ENCODE data around the gene GALNT7. TPM values are rescaled to one million over a fixed set of nuclear protein-coding genes. Genes with fewer than 3 reads are reported as not detected.

The GALNT7 gene
- total and polyA plus RNA-seq, 2 donors (not counting 3 experiments of a cell fraction or from before 2014, with no cell fraction given), result 19.6 to 54.6 TPM

DNA sequence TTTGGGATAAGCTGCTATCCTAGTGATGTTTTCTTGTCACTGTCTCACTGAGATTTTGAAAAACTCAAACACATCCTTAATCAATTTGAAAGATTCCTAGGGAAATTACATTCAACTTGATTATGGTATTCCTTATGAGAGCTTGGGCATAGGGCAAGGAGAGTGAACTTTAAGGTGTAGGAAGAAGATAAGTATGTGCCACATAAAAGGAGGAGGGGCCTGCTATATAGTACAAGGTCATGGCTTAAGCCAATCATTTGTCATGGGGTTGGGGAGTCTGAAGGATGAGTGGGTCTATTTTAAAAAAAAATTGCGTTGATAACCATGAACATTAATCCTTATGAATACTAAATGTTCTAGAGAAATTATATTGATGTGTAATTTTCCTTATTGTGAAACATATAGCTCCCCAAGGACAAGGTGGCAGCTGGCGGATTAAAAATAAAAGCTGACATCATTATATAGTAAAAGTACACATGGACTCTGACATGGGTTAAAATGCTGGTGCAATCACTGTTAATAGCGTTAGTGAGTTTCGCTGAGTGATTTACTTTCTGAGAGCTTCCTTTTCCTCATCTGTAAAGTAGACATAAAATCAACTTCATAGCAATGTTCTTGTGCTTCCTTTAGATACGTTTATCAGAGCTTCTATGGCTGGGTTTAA, 17.4 kb downstream of the GALNT7 start:
- DNase-seq (ENCODE audit: low read depth, low spot score), result peak; percentile 86

More for the DNA sequence above, 17.4 kb downstream of the GALNT7 start:
- Histone ChIP-seq H3K27me3 (ENCODE audit: control insufficient read depth in 2 of 2, insufficient read depth in 2 of 2, low read length in 2 of 2) (no peaks in the 10 kb centered on the region), H3K9me3 (replicated peaks; ENCODE audit: control insufficient read depth, insufficient read depth, low read length) (no peaks in the 10 kb centered on the region), H4K20me1 (replicated peaks; ENCODE audit: control insufficient read depth, extremely low read depth, insufficient read depth, low read length) (no peaks in the 10 kb centered on the region), H3K9me1 (replicated peaks; ENCODE audit: control insufficient read depth, extremely low read depth, insufficient read depth, low read length) (no peaks in the 10 kb centered on the region), H2AFZ (ENCODE audit: low read depth, low read length) (no peak overlapping the region), H3K9ac (replicated peaks; ENCODE audit: extremely low read depth, insufficient read depth, low read length) (no peak overlapping the region), H3K4me2 (ENCODE audit: insufficient read depth, low read length) (peak overlapping the region; percentile 54), H3K4me3 (replicated peaks in 1 of 3; ENCODE audit: insufficient read depth in 1 of 3, low read depth in 1 of 3, low read length in 3 of 3) (no peak overlapping the region), H3K27ac (ENCODE audit: insufficient read depth, low read depth, low read length) (no peak overlapping the region), H3K79me2 (ENCODE audit: control insufficient read depth, insufficient read depth, low read length) (peaks cover 3% of the 10 kb centered on the region), H3K4me1 (ENCODE audit: control insufficient read depth, extremely low read depth, insufficient read depth, low read length) (peaks cover 37% of the 10 kb centered on the region), H3K36me3 (ENCODE audit: control insufficient read depth in 2 of 2, extremely low read depth in 1 of 2, insufficient read depth in 2 of 2, low read length in 2 of 2) (no peaks in the 10 kb centered on the region)
- ChIA-PET CTCF (interaction anchor here (1.0 to 2.2 kb wide), 4 partner anchors 13 to 172 kb away, joined by 5 to 9 read pairs (median 6); partner anchors contain the start of gene GALNT7), POLR2A (interaction anchor here (1.7 kb wide), 1 partner anchor 18 kb away, joined by 5 read pairs; the partner anchor contains the start of gene GALNT7)
- TF ChIP-seq FOS (IDR thresholded peaks at IDR 0.05; ENCODE audit: borderline replicate concordance, insufficient read depth, low read length) (no peak), JUN (IDR thresholded peaks at IDR 0.05; ENCODE audit: borderline replicate concordance, insufficient read depth, insufficient read length, low read depth) (no peak), POLR2A (IDR thresholded peaks at IDR 0.05; ENCODE audit: low read depth, low read length) (no peak), GATA2 (IDR thresholded peaks at IDR 0.05; ENCODE audit: insufficient read depth, insufficient read length, low read depth, low read length) (no peak), POLR2AphosphoS5 (IDR thresholded peaks at IDR 0.05; ENCODE audit: insufficient read depth, low read depth, low read length) (no peak), MYC (IDR thresholded peaks at IDR 0.05; ENCODE audit: low read depth, low read length) (no peak)
- TF ChIP-seq, protein P1, sequence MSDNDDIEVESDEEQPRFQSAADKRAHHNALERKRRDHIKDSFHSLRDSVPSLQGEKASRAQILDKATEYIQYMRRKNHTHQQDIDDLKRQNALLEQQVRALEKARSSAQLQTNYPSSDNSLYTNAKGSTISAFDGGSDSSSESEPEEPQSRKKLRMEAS (IDR thresholded peaks at IDR 0.05; ENCODE audit: insufficient read depth, insufficient read length), result no peak
- TF ChIP-seq, protein P2, sequence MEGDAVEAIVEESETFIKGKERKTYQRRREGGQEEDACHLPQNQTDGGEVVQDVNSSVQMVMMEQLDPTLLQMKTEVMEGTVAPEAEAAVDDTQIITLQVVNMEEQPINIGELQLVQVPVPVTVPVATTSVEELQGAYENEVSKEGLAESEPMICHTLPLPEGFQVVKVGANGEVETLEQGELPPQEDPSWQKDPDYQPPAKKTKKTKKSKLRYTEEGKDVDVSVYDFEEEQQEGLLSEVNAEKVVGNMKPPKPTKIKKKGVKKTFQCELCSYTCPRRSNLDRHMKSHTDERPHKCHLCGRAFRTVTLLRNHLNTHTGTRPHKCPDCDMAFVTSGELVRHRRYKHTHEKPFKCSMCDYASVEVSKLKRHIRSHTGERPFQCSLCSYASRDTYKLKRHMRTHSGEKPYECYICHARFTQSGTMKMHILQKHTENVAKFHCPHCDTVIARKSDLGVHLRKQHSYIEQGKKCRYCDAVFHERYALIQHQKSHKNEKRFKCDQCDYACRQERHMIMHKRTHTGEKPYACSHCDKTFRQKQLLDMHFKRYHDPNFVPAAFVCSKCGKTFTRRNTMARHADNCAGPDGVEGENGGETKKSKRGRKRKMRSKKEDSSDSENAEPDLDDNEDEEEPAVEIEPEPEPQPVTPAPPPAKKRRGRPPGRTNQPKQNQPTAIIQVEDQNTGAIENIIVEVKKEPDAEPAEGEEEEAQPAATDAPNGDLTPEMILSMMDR (IDR thresholded peaks at IDR 0.05; ENCODE audit: extremely low read depth in 1 of 2, insufficient read depth in 1 of 2, low read depth in 1 of 2, low read length in 2 of 2), result no peak
- FAIRE-seq, result peak; percentile 8
- dilution Hi-C loops (cut with MboI; ENCODE audit: extremely low pct_ligation_motif_present, low sequenced_read_pairs), result no loop called here
- no TSS peak for BruUV-seq (replicated peaks)
- intact Hi-C loops (cut with micrococcal nuclease), result no loop called here

All from endothelial cell of umbilical vein (primary cell).